H1 (cell line): ENCODE data around the gene KRT17. TPM values are rescaled to one million over a fixed set of nuclear protein-coding genes. Genes with fewer than 3 reads are reported as not detected.

Source experiments
- CTCF ChIA-PET: fragments of 300-600 bp; sonication (Branson Sonifier 250); formaldehyde crosslinking; loops from one replicate; lab custom pipeline; 2021; ENCODE audit not compliant: partially characterized antibody; lab: Charles Lee
- POLR2A ChIA-PET: fragments of 300-600 bp; sonication (Branson Sonifier 250); formaldehyde crosslinking; loops from one replicate; lab custom pipeline; 2021; ENCODE audit warnings: inconsistent platforms; ENCODE audit not compliant: partially characterized antibody; lab: Charles Lee
- DNase-seq, 2 experiments: peaks; one replicate each; pipeline versions ENCODE4 v3.0.0 to v3.0.0-alpha.2; 2010 to 2022; ENCODE audit warnings: low spot score in 2 of 2, low read depth in 1 of 2, mixed read lengths in 1 of 2
- FAIRE-seq: peaks from 2 replicates; lab custom pipeline; 2011; peaks lifted over from hg19 to GRCh38; lab: Jason Lieb, UNC
- H2AFZ ChIP-seq: 2 replicates; pipeline ENCODE4 v1.8.1; 2012; ENCODE audit warnings: low read length, inconsistent platforms
- H2AK5ac ChIP-seq: 2 replicates; pipeline ENCODE4 v1.6.1; 2013; ENCODE audit warnings: low read depth, low read length
- H2BK120ac ChIP-seq: replicated peaks from 2 replicates; pipeline ENCODE3; 2013; ENCODE audit warnings: low read depth, low read length, inconsistent platforms
- H2BK12ac ChIP-seq: 2 replicates; pipeline ENCODE4 v1.6.1; 2013; ENCODE audit warnings: low read depth, low read length
- H2BK15ac ChIP-seq: 2 replicates; pipeline ENCODE4 v1.6.1; 2013; ENCODE audit warnings: low read length
- H2BK20ac ChIP-seq: 2 replicates; pipeline ENCODE4 v1.6.1; 2013; ENCODE audit warnings: low read length
- H2BK5ac ChIP-seq: 2 replicates; pipeline ENCODE4 v1.6.1; 2013; ENCODE audit warnings: low read depth, low read length
- H3K14ac ChIP-seq: 2 replicates; pipeline ENCODE4 v1.6.1; 2013; ENCODE audit warnings: inconsistent platforms; ENCODE audit not compliant: insufficient read length
- H3K18ac ChIP-seq: 2 replicates; pipeline ENCODE4 v1.6.1; 2013; ENCODE audit warnings: low read length; ENCODE audit errors: extremely low read depth
- H3K23ac ChIP-seq: 2 replicates; pipeline ENCODE4 v1.6.1; 2013; ENCODE audit warnings: inconsistent platforms; ENCODE audit not compliant: insufficient read length
- H3K23me2 ChIP-seq: 2 replicates; pipeline ENCODE4 v1.6.1; 2013; ENCODE audit warnings: low read depth, low read length
- H3K27ac ChIP-seq: 2 replicates; pipeline ENCODE4 v1.6.1; 2011; ENCODE audit warnings: low read depth, low read length, inconsistent platforms
- H3K27me3 ChIP-seq, 4 experiments: replicated peaks in 1 of 4; 1 replicate in 1 of 4; 2 replicates in 3 of 4; pipeline versions ENCODE4 v1.6.1 to v1.8.1; 2011 to 2013; ENCODE audit warnings: low read length in 3 of 4, mild to moderate bottlenecking in 3 of 4, inconsistent platforms in 2 of 4, mixed read lengths in 2 of 4, moderate library complexity in 1 of 4; ENCODE audit not compliant: control insufficient read depth in 3 of 4, insufficient read depth in 3 of 4; ENCODE audit errors: extremely low read depth in 1 of 4
- H3K36me3 ChIP-seq, 4 experiments: 2 replicates each; pipeline versions ENCODE4 v1.6.1 to v1.8.1; 2011 to 2013; ENCODE audit warnings: mild to moderate bottlenecking in 4 of 4, low read length in 3 of 4, moderate library complexity in 2 of 4, control low read depth in 1 of 4, inconsistent platforms in 1 of 4; ENCODE audit not compliant: insufficient read depth in 4 of 4, control insufficient read depth in 2 of 4
- H3K4ac ChIP-seq: replicated peaks from 2 replicates; pipeline ENCODE3; 2013; ENCODE audit warnings: low read length, low read depth, mixed read lengths, inconsistent platforms; ENCODE audit not compliant: insufficient read length
- H3K4me1 ChIP-seq, 4 experiments: replicated peaks in 1 of 4; 1 replicate in 1 of 4; 2 replicates in 3 of 4; pipeline versions ENCODE4 v1.6.1 to v1.8.1; 2011 to 2013; ENCODE audit warnings: low read length in 3 of 4, inconsistent platforms in 2 of 4, mixed read lengths in 1 of 4; ENCODE audit not compliant: insufficient read depth in 4 of 4, control insufficient read depth in 3 of 4
- H3K4me2 ChIP-seq, 2 experiments: 2 replicates each; pipeline versions ENCODE4 v1.6.1 to v1.8.1; 2011 to 2013; ENCODE audit warnings: low read depth in 2 of 2, low read length in 2 of 2, control low read depth in 1 of 2, inconsistent platforms in 1 of 2, mild to moderate bottlenecking in 1 of 2; ENCODE audit not compliant: insufficient read depth in 1 of 2
- H3K4me3 ChIP-seq, 4 experiments: fragments of 200-600, 300-600 bp in 1 of 4; sonication (generic), shearing (Covaris generic), sonication (Bioruptor Twin) in 1 of 4; 2 replicates each; pipeline versions ENCODE4 v1.5.1 to v1.8.1; 2011 to 2016; ENCODE audit warnings: low read length in 4 of 4, low read depth in 3 of 4, control low read depth in 2 of 4, inconsistent platforms in 2 of 4, mild to moderate bottlenecking in 2 of 4, mixed read lengths in 1 of 4, moderate library complexity in 1 of 4; ENCODE audit not compliant: insufficient read depth in 2 of 4; ENCODE audit errors: extremely low read depth in 1 of 4
- H3K56ac ChIP-seq: replicated peaks from 2 replicates; pipeline ENCODE3; 2013; ENCODE audit warnings: low read depth, mild to moderate bottlenecking, mixed read lengths, low read length, inconsistent platforms; ENCODE audit not compliant: insufficient read length
- H3K79me1 ChIP-seq: 2 replicates; pipeline ENCODE4 v1.6.1; 2013; ENCODE audit warnings: low read depth, low read length, control low read depth
- H3K79me2 ChIP-seq, 2 experiments: 2 replicates each; pipeline versions ENCODE4 v1.6.1 to v1.8.1; 2012 to 2013; ENCODE audit warnings: low read length in 2 of 2, mild to moderate bottlenecking in 2 of 2, inconsistent platforms in 1 of 2; ENCODE audit not compliant: insufficient read depth in 2 of 2, control insufficient read depth in 1 of 2
- H3K9ac ChIP-seq, 4 experiments: replicated peaks in 1 of 4; 1 replicate in 1 of 4; 2 replicates in 3 of 4; pipeline versions ENCODE4 v1.6.1 to v1.8.1; 2011 to 2013; ENCODE audit warnings: low read depth in 3 of 4, low read length in 3 of 4, control low read depth in 2 of 4, mild to moderate bottlenecking in 2 of 4, moderate library complexity in 2 of 4, inconsistent platforms in 1 of 4; ENCODE audit errors: extremely low read depth in 1 of 4
- H3K9me3 ChIP-seq, 2 experiments: 2 replicates each; pipeline versions ENCODE4 v1.6.1 to v1.8.1; 2012 to 2013; ENCODE audit warnings: mild to moderate bottlenecking in 2 of 2, moderate library complexity in 2 of 2, control low read depth in 1 of 2, inconsistent platforms in 1 of 2, low read depth in 1 of 2, low read length in 1 of 2, mixed read lengths in 1 of 2; ENCODE audit not compliant: insufficient read depth in 2 of 2
- H4K20me1 ChIP-seq, 2 experiments: replicated peaks in 1 of 2; 2 replicates each; pipeline versions ENCODE3 to v1.8.1; 2011 to 2013; ENCODE audit warnings: inconsistent platforms in 2 of 2, low read length in 2 of 2, mild to moderate bottlenecking in 1 of 2; ENCODE audit not compliant: insufficient read depth in 2 of 2, control insufficient read depth in 1 of 2
- H4K5ac ChIP-seq: 2 replicates; pipeline ENCODE4 v1.6.1; 2013; ENCODE audit warnings: low read length, low read depth, mixed read lengths, inconsistent platforms; ENCODE audit not compliant: insufficient read length
- H4K8ac ChIP-seq: 2 replicates; pipeline ENCODE4 v1.8.0; 2013; ENCODE audit warnings: mild to moderate bottlenecking, moderate library complexity, low read length, inconsistent platforms; ENCODE audit not compliant: insufficient read depth; ENCODE audit errors: extremely low read depth
- H4K91ac ChIP-seq: replicated peaks from 2 replicates; pipeline ENCODE3; 2013; ENCODE audit warnings: low read length, mixed read lengths, inconsistent platforms; ENCODE audit not compliant: insufficient read length
- CBX8 ChIP-seq: fragments of 300-800, 300-1000 bp; sonication (generic); IDR thresholded peaks from 2 replicates; pipeline ENCODE4 v1.7.1; 2016; ENCODE audit warnings: low read depth, low read length, borderline replicate concordance
- RFX5 ChIP-seq: IDR thresholded peaks from 2 replicates; pipeline ENCODE4 v1.6.1; 2011; ENCODE audit warnings: low read depth, low read length, improper control_type of control experiment, borderline replicate concordance
- WGBS, 2 experiments: shearing (Covaris generic) in 1 of 2; methylation state at CpG; one replicate each; pipeline versions ENCODE4 v1.1.6 to v1.1.7; 2013 to 2015; ENCODE audit warnings: low lambda C conversion rate in 2 of 2, mixed read lengths in 2 of 2, inconsistent platforms in 1 of 2, low coverage in 1 of 2, missing lambda C conversion rate in 1 of 2; ENCODE audit not compliant: insufficient replicate concordance in 2 of 2, insufficient coverage in 1 of 2, insufficient read length in 1 of 2; ENCODE audit errors: extremely low coverage in 1 of 2, missing lambda C conversion rate in 1 of 2; 5-methylcytosine and 5-hydroxymethylcytosine counted together
- polyA plus RNA-seq, 7 experiments: library from polyadenylated mRNA; depleted of rRNA in 3 of 7; stranded (reverse) in 5 of 7; unstranded in 2 of 7; fragments of >200 nt in 5 of 7; fragments of 200-250 nt in 2 of 7; gene quantifications; 1 replicate in 5 of 7; 2 replicates in 1 of 7; 4 replicates in 1 of 7; pipeline versions ENCODE4 v1.2.1 to v1.2.3, GENCODE V29; 2011 to 2013; ENCODE audit warnings: missing spikeins in 2 of 7, mixed read lengths in 2 of 7
- total RNA-seq: library from RNA; stranded (reverse); fragmentation: NEBNext Ultra II Directional; extraction: Animal tissue kit (Norgen Biotek cat#: 25700); gene quantifications from 2 replicates; pipeline ENCODE4 v1.2.1, GENCODE V29; 2021

KRT17 gene
- total and polyA plus RNA-seq, 2 of the 8 experiments (the other 6 are each of a cell fraction or from before 2014, with no cell fraction given): 0.50 to 0.95 TPM

DNA sequence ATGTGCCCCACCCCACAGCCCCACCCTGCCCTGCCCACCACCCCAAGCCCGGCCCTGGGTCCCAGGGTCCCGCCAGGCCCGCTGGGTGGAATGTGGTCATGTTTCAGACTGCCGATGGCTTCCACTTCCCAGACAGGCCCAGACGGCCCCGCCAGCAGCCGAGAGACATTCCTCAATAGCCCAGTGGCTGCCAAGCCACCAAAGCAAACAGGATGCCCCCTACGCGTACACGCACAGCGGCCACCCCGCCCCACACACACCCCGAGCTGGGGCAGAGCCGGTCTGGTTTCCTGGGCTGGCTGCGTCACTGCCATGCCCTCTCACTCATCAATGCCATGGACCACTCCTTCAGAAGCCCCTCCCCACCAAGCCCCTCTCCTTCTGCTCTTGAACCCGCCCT lies 1.2 kb upstream of the KRT17 start:
- no peaks in the 10 kb centered on the region for H4K20me1 ChIP-seq
- WGBS, 2 experiments: 100% methylated on average over 3 of the region's 16 CpGs; no CpG with 5 or more reads in 1 of the 2 experiments
- no peak overlapping the region for H2BK120ac ChIP-seq
- no peak overlapping the region for H2AFZ ChIP-seq
- no peak overlapping the region for H3K27ac ChIP-seq
- H3K18ac ChIP-seq: no peak overlapping the region
- H4K8ac ChIP-seq: no peak overlapping the region
- H3K4me2 ChIP-seq: no peak overlapping the region
- no peak overlapping the region for H2AK5ac ChIP-seq
- H3K4me3 ChIP-seq: no peak overlapping the region
- H3K23me2 ChIP-seq: no peaks in the 10 kb centered on the region
- ChIA-PET CTCF (interaction anchor here (0.9 to 14.5 kb wide), 4 partner anchors 17 to 77 kb away, joined by 3 to 103 read pairs (median 10); no protein-coding TSS in a partner anchor), POLR2A (no interaction called here)
- no peak overlapping the region for H3K4ac ChIP-seq
- H3K14ac ChIP-seq: no peak overlapping the region
- no peaks in the 10 kb centered on the region for H3K27me3 ChIP-seq
- H4K5ac ChIP-seq: no peak overlapping the region
- FAIRE-seq (no peak), DNase-seq (no peak)
- no peak overlapping the region for H2BK20ac ChIP-seq
- H2BK15ac ChIP-seq: no peak overlapping the region
- H3K36me3 ChIP-seq: no peaks in the 10 kb centered on the region
- no peaks in the 10 kb centered on the region for H3K79me1 ChIP-seq
- H2BK12ac ChIP-seq: no peak overlapping the region
- no peak overlapping the region for H3K23ac ChIP-seq
- H3K56ac ChIP-seq: no peak overlapping the region
- no peaks in the 10 kb centered on the region for H3K79me2 ChIP-seq
- peaks cover 0 to 6% (median 0%) of the 10 kb centered on the region in 4 experiments; a peak in 1 of 7 replicates for H3K4me1 ChIP-seq
- no peaks in the 10 kb centered on the region for H3K9me3 ChIP-seq
- no peak overlapping the region for H2BK5ac ChIP-seq
- no peak overlapping the region for H3K9ac ChIP-seq
- no peak overlapping the region for H4K91ac ChIP-seq
- TF ChIP-seq RFX5: no peak
- TF ChIP-seq CBX8: no peak
